Gastrocnemius medialis (tissue), 4 donors: ENCODE measurements around the gene PPP6R2.
"Not testable (repeated sequence)": the region's sequence is repeated elsewhere in the genome, so short reads cannot be mapped to it uniquely, and the experiment has no call there.

Experiments used
- CTCF ChIP-seq, 5 experiments: fragments of 450-650 bp in 3 of 5; fragments of 200-600 bp in 2 of 5; sonication (generic) in 2 of 5; IDR thresholded peaks in 4 of 5; conservative IDR thresholded peaks in 1 of 5; 1 replicate in 4 of 5; 2 replicates in 1 of 5; pipeline ENCODE4 v1.5.1; 2016 to 2019; ENCODE audit warnings: antibody characterized with exemption in 5 of 5, mild to moderate bottlenecking in 3 of 5, moderate library complexity in 3 of 5
- POLR2A ChIP-seq, 2 donors: fragments of 450-650 bp; IDR thresholded peaks; one replicate each; pipeline ENCODE4 v1.6.1; 2017; ENCODE audit warnings: antibody characterized with exemption in 2 of 2, mild to moderate bottlenecking in 2 of 2, moderate library complexity in 2 of 2

DNA sequence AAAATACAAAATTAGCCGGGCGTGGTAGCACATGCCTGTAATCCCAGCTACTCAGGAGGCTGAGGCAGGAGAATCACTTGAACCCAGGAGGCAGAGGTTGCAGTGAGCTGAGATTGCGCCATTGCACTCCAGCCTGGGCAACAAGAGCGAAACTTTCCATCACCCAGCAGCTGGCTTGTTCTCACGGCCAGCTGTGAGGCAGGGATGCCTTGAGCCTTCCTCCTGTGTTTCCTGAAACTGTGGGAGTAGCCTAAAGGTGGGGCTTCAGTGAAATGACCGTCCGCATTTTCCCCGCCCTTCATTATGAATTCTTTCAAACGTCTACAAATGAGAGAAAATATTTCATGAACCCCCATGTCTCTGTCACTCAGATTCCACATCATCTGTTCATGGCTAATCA is 65.8 kb downstream of the PPP6R2 start:
- TF ChIP-seq CTCF (IDR thresholded peaks at IDR 0.05 in 4 of 5, conservative IDR thresholded peaks at IDR 0.05 in 1 of 5); POLR2A (IDR thresholded peaks at IDR 0.05): not testable (repeated sequence)
